NCI-H187 treated with DMSO at 0.1 percent for 48 hours (cell line): ENCODE data around the gene RAPGEF5.

Experiments used
- DNase-seq: peaks from one replicate; lab custom pipeline; 2025; lab: John Stamatoyannopoulos, UW

Gene RAPGEF5

DNA sequence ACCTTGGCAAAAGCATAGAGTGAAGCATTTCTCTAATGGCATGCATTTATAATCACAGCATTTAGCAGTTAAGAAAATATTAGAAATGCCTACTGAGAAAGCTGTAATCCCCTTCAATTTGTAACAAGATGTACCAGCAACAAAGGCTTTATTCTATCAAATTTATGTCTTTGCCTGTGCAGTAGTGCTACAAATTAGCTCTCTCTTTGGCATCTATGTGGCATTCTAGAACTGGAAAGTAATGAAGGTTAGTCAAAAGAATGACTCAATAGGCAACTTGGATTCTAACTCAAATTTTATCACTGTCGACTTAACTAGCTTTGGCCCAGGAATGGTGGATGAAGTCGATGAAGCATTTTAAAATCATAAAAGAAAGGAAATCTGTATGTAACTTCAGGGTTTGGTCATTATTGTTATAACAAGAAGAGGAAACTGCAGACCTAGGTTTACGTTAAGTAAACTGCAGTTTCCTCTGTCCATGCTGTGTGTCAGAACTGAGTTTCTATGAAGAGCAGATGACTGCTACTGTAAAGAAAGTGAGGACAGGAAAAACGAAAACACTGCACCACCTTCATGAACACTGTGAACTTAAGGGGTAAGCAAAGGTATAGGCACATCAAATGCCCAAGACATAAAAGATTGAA, 140.0 kb downstream of the RAPGEF5 start:
- DNase-seq = no peak

DNA sequence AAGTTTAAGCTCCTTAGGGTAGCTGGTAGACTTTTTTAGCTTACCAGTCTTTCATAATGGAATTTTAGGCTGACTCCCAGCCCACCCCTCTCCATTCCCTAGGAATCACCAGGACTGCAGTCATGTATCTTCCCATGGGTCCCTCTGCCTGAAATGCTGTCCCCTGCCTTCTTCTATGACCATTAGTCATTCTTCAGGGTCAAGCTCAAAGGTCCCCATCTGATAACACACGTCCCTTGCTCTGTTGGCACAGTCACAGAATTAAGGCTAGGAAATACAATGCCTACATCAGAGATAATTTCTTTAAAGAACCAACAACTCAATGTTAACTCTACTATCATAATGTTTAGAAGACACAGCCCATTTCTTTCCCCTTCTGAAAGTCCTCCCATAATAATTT, 140.6 kb downstream of the RAPGEF5 start:
- DNase-seq = no peak

DNA sequence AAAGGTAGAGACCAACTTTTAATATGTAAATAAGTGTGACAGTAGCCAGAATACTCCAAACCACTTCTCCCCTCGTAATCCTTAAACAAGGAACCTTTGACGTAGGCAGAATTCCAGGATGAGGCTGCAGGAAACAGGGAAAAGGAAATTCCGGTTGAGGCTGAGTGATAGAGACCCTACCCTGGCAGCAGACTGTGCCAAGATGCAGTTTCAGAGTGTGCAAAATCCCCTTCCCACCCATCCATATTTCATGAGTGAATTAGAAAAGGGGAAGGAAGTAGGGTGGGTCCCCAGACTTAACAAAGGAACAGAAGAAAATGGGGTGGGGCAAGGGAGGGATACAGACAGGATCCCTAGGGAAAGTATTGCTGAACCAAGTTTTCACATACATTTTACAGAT, 143.0 kb downstream of the RAPGEF5 start:
- DNase-seq = no peak

DNA sequence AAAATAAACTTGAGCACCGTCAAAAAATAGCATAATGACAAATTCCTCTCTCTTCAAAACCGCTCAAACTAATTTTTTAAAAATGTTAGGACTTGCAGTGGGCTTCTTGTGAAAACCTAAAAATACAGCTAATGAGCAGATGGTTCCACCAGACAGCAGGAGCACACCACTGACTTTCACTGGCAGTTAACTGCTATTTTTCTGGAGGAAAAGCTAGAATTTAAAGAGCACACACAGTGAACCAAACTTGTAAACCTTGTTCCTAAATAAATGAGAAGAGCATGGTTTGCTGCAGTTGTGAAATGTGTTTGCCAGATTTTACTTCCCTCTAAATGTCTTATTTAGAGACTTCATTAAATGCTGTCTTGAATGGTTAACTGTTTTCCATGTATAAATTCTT, 143.9 kb downstream of the RAPGEF5 start:
- DNase-seq = no peak

DNA sequence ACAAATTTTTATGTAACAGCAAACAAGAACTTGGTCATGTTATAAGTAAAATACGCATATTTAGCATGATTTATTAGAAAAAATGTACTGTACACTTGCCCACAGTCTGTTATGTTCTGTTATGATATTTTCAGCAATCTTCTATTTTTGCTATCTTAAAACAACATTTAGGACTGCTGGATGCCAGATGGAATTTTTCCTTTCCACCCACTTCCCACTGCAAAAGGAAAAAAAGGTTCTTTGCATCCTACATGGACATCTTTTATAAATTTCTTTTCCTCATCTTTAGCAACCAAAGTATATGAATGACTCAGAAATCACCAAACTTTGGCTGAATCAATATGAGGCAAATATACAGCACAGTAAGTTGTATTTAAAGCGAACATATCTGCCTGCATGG, 146.0 kb downstream of the RAPGEF5 start:
- DNase-seq = no peak

DNA sequence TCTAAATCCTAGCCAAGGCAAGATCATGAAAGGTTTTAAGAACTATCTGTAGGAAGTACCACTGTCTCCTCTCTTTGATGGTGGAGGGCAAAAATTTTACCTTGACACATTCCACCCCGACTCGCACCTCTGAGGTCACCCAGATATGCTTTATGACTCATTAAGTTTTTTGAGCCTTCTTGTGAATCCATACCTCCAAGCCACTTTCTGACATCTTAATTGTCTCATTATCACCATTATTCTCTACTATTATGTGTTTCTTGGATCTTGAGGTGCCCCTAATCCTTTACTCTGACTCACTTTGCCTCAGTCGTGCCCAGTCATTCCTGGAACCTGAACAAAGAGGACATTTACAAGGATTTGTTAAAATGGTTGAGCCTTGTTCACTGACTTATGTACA, 146.6 kb downstream of the RAPGEF5 start:
- no peak for DNase-seq

DNA sequence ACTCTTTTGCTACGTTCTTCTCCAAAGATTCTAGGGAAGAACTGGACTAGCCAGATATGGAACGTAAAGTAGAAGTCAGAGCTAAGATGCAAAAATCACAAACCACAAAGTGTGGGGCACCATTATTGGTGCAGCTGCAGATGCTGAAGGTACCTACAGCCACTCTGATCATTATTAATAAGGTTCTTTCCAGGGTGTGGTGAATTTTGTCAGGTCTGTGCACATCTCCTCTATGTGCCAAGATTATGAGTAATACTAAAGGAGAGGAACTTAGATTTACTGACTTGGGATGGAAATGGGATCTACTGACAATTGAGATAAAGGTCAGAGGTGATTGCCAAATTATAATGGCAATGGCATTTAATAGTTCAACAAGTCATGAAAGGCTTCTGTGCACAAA, 148.2 kb downstream of the RAPGEF5 start:
- DNase-seq = no peak

DNA sequence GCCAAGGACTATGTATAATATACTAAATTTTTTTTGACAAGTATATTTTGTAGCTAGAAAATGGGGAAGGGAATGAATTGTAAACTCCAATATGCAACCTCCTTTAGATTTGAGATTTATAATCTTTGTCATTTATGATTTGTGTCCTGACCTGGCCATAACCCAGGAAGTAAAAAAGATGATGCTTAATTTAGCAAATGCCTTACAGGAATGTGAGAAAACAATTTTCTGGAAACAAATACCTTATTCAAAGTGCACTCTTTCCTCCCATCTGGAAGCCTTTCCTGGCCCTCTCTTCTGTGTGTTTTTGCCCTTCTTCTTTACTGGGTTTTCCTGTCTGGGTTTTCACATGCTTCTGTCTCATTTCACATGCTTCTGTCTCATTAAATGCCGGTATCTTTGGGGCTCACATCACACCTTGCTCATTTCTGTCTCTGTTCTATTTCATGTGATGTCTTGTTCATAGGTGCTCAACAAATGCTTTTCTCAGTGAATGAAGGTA, 149.2 kb downstream of the RAPGEF5 start:
- DNase-seq = no peak

DNA sequence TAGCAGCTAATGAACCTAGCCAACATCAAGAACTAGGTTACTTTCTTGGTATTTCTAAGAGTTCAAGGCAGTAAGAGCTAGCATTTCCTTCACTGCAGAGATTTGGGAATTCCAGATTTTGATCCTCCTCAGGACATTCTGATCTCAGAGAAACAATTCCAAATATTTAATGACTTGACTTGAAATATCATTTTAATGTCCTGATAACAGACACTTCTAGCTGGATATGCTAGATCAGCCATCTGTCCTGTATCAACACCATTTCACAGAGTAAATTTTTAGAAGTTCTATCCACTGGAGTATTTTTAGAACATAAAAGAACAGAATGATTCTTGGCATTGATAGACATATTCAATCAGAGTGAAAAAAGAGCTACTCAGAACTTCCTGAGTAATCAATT, 151.3 kb downstream of the RAPGEF5 start:
- DNase-seq = no peak

DNA sequence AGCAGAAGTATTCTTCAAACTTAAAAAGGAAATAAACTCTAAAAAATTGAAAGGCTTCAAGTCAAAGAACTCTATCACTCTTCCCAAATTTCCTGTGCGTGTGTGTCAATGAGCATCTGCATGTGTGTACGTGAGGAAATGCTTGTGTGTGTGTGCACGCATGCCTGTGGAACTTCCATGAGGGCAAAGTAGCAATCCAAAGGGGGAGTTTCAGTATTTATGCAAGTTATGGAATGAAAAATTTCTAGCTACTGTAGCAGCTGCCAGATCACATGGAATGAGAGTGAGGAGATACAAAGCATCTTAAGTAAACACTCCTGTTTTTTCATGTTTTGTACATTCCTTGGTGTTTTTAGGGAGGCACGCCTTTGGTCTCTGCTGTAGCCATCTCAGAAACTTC, 152.6 kb downstream of the RAPGEF5 start:
- DNase-seq = no peak

DNA sequence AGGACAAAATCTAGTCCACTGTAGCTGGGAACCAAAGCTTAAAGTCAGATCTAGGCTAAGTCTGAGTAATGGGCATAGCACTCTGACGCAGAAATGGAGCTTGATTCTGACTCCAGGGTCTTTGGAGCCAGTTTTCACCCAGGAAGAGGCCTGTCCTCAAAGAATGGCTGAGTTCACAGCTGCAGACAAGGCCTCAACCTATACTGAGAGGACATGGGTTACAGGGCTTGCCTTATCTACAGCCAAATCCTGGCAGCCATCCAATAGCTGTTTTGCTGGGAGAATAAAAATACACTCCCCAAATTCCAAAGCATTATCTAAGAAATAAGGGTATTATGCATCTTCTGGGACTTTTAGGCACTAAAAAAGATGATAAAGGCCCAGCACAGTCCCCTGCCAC, 154.8 kb downstream of the RAPGEF5 start:
- no peak for DNase-seq

DNA sequence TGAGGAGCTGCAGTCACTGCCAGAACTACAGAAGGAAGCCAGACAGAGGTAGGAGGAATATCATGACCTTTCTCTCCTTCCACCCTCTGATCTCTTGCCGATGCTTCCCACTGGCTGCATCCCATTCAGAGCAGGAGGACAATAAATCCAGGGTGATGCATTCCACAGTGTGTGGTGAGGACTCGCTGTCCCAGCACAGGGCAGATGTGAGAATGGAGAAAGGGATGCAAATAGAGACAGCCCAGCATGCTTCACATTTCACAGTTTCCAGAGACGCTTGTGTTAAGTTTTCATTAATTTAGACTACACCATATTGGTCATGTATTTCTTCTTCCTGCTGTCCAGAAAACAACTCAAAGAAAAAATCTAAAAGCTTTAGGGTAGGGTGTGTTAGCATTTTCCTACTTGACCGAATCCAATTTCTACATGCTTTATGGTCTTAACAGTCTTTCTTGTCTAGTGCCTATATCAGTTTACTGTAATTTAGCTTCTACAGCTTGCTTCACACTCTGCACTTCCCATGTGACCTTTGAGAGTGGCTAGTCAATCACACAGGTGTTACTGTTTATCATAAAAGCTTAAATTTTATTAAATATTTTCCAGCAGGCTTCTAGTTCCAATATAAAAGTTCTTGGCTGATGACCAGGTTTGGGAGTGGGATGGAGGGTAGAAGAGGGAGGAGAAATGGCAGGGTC, 155.6 kb downstream of the RAPGEF5 start:
- DNase-seq = no peak

DNA sequence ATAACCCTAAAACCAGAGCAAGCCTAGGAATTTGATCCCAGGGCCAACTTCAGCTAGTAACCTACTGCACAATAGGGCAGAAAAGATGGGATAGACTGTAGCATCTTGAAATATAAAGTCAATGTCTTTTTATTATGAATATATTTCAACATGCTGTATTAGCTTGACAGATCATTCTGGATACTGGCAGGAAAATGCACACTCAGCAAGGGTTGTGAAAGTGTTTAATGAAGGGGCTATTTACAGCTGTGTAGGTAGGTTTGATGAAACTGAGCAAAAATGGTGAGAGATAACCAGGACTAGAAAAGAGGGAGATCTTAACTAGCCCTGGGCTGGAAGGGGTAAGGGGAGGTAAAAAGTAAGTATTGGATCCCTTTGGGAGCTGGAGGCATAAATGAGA, 156.2 kb downstream of the RAPGEF5 start:
- no peak for DNase-seq

DNA sequence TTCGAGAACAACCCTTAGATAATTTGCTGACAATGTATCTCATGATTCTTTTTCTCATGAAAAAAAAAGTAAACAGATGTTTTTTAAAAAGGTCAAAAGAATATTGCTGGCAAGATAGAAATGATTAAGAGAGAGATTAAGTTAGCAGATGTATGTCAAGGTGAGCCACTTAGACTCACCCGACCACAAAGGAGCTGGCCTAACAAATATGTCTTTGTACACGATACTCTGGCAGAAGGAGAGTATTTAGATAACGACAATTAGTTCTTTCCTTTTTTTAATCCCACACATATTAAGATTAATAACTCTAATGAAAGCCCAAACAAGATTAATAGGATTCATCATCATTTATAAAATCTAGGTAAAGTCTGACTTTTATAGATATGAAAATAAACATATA, 156.7 kb downstream of the RAPGEF5 start:
- DNase-seq = no peak

DNA sequence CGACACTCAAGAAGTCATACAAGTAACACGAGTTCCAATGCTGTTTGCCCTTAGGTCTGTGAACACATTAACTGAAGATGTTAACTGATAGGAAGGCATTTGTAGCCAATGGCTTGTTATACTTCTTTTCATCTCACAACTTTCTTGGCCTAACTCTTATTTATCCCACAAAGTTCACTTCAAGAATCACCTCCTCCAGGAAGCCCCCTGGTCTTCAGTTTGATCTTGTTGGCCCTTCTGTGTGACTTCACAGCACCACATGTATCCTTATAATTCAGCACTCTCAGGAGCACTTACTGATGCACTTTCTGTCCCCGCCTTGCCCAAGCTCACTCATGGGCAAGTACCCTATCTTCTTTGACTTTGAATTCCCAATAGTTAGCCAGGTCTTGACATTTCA, 159.6 kb downstream of the RAPGEF5 start:
- DNase-seq = no peak

DNA sequence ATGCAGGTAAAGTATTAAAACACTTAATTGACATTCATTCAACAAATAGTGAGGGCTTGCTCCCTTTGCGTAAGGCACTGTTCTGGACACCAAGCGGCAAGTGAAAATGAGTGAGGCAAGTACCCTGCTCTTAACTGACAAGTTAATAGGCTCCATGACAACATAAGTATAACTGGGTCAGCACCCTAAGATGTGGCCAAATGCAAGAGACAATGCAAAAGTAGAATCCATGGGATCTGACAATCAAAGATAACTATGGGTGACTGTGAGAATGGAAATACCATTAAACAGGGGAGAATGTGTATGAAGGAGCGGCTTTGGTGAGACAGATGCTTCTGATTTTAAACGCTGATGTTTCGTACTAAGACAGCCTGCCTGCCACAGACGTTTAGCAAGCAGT, 160.5 kb downstream of the RAPGEF5 start:
- DNase-seq = no peak

DNA sequence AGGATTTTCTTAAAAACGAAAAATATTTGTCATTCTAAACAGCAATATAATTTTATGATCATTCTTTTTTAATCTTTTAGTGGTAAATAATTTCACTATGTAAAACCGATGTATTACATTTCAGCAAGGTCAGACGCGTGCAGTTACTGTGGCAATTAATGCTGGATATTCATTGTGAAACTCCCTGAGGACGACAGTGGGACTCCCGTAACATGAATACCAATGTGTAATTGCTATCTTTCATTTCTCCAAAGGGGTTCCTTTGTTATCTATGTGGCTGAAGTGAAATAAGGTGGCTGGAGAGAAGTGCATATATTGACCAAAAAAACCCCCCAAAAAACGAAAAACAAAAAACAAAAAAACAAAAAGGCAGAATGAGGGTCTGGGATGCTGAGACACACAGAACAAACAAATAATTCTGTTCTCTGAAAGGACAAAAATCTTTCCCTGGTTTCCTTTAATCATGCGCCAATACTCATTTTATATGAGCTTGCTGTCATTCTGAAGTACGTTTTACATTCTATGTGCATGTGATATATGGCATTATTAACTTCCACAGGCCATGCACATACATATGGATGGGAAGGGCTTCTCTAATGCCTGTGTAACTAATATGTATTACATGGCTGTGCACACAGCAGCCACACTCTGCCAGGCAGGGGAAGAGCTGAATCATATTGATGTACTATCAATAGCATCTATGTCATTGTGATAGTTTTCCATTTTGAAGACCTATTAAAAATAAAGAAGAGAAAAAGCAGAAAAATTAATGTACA, 161.4 kb downstream of the RAPGEF5 start:
- DNase-seq = no peak

DNA sequence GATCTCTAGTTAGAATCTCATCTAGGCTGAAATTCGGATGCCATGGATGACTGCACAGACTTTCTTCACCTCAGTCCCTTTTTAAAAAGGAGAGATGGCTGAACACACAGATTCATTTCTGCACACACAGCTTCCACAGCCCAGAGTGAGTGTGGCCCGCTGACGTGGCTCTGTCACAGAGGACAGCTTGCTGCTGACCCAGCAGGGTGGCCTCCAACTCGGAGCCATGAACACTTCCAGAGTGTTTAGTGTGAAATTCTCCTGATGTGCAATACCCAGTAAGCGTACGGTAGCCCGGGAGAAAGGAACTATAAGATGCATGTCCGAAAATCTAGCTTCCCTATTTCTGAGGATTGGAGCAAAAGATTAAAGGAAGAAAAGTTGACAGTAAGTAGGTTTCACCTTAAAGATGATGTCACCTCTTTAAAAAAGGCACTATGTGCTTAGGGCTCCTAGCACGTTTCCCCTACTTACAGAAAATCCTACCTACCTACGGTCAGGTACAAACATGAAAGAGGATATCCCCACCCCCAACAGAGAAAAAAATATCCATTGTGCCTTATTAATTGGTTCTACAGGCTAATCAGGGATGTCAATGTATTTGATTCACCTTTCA, 162.2 kb downstream of the RAPGEF5 start:
- DNase-seq = no peak

DNA sequence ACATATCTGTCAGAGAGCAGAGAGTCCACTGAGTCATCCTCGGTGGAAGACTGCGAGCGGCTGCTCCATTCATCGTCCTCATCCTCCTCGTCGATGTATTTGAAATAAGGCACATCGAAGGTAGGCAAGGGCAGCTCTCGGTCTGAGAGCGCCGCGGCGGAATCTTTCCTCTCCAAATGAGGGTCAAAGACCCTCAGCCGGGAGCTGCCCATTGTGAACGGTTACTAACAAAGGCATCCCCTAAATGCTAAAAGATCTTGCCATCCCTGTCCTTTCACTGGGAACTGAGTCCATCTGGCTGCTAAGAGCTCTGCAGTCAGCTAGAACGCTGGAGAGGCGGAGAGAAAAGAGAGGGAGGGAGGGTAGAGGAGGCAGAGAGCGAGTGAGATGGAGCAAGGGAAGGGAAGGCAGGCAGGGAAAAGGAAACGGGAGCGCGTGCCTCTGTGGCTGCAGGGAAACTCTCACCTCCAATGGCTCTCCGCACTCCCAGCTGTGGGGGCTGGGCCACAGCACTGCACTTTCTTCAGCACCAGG, 163.4 kb downstream of the RAPGEF5 start:
- DNase-seq = no peak

DNA sequence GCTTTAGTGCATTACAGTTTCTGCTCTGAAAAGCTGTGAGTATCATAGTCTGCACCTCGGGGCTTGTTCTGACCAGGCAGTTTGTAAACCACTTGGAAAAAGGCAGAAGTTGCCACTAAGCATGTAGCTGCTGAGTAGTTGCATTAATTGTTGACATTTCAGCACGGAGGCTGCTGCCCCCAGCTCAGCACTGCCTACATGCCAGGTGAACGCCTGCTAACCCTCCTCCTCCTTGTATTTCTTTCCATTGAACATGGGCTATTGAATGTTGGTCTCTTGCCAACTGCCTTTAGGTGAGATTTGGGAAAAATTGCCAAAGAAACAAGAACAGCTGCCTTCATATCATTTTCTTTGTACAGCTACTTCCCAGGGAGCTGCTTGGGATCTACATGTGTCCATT, 164.2 kb downstream of the RAPGEF5 start:
- DNase-seq = no peak

DNA sequence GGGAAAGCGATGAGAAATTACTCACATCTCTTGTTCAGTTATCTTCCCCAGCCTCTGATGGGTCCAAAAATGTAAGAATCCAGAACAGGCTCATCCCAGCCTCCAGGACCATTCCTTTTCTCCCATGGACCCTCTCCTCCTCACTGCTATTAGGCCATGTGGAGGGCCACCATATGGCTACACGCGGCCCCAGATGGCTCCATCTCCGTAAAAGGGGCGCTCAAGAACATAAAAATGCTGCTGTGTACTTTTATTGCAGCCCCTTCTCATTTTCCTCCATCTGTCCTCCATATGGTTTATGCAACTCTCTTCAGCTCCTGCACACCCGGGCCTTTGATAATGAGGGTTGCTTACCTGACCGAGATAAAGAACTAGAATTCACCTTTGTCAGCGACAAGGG, 166.2 kb downstream of the RAPGEF5 start:
- DNase-seq = no peak

DNA sequence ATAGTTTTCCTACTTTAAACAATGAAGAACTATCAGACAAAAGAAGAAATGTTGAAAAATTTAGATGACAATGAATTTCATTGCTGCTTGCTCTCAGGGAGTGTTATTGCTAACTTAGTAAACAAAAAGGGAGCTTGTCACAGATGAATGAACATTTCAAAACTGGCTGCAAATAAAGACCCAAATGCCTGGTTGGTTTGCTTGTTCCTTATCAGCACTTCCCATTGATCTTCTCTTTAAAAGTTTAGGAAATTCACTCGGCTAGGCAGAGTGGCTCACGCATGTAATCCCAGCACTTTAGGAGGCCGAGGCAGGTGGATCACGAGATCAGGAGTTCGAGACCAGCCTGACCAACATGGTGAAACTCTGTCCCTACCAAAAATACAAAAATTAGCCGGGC, 167.2 kb downstream of the RAPGEF5 start:
- no peak for DNase-seq
